Right atrium auricular region (tissue), 2 donors: ENCODE results near the gene ADCK2. TPM values are rescaled to one million over a fixed set of nuclear protein-coding genes. Genes with fewer than 3 reads are reported as not detected.
"Not testable (repeated sequence)": the region's sequence is repeated elsewhere in the genome, so short reads cannot be mapped to it uniquely, and the experiment has no call there.

ENCODE experiments used
- DNase-seq: peaks from one replicate; pipeline ENCODE4 v3.0.0-alpha.2; 2019; ENCODE audit warnings: low spot score
- H3K27ac ChIP-seq, 2 donors: fragments of 200-600 bp; sonication (generic); 1 replicate in 1 of 2; 2 replicates in 1 of 2; pipeline ENCODE4 v1.5.1; 2016 to 2019
- H3K27me3 ChIP-seq, 2 donors: fragments of 200-600 bp; sonication (generic); one replicate each; pipeline versions ENCODE4 v1.5.1 to v1.6.0; 2017 to 2019
- H3K36me3 ChIP-seq: fragments of 200-600 bp; sonication (generic); one replicate; pipeline ENCODE4 v1.5.1; 2016
- H3K4me1 ChIP-seq, 2 donors: fragments of 200-600 bp; sonication (generic); one replicate each; pipeline versions ENCODE4 v1.5.1 to v1.6.0; 2017 to 2019
- H3K4me3 ChIP-seq, 2 donors: fragments of 200-600 bp; sonication (generic); 1 replicate in 1 of 2; 2 replicates in 1 of 2; pipeline ENCODE4 v1.5.1; 2017 to 2019; ENCODE audit warnings: mild to moderate bottlenecking in 1 of 2, moderate library complexity in 1 of 2
- H3K9me3 ChIP-seq, 2 donors: fragments of 200-600 bp; sonication (generic); one replicate each; pipeline ENCODE4 v1.5.1; 2019
- CTCF ChIP-seq, 2 donors: fragments of 200-600 bp; sonication (generic); IDR thresholded peaks; one replicate each; pipeline ENCODE4 v1.5.1; 2019; ENCODE audit warnings: antibody characterized with exemption in 2 of 2
- total RNA-seq, 2 donors: library from RNA; depleted of rRNA; stranded (reverse); fragments of >200 nt; gene quantifications; one replicate each; pipeline ENCODE4 v1.1.0, GENCODE V29; 2016

The ADCK2 gene
- total RNA-seq, 2 donors from 2014 or later, result 16.6 to 21.8 TPM

GRCh38 chr7:140697447-140698143, 24.9 kb downstream of the ADCK2 start:
- H3K9me3 ChIP-seq, result no peaks in the 10 kb centered on the region
- DNase-seq, result no peak
- peaks cover 0 to 28% of the 10 kb centered on the region in 2 donors for H3K4me1 ChIP-seq
- no peak for TF ChIP-seq CTCF (IDR thresholded peaks at IDR 0.05)
- peak overlapping the region; percentile 83 to 96 for H3K27ac ChIP-seq
- no peaks in the 10 kb centered on the region for H3K27me3 ChIP-seq
- peak overlapping the region; percentile 66 to 83 for H3K4me3 ChIP-seq
- H3K36me3 ChIP-seq, result no peaks in the 10 kb centered on the region

GRCh38 chr7:140698477-140698876, 25.7 kb downstream of the ADCK2 start:
- no peak for TF ChIP-seq CTCF (IDR thresholded peaks at IDR 0.05)
- no peak overlapping the region for H3K27ac ChIP-seq
- no peak overlapping the region for H3K4me3 ChIP-seq
- no peaks in the 10 kb centered on the region for H3K36me3 ChIP-seq
- H3K4me1 ChIP-seq, result peaks cover 0 to 30% of the 10 kb centered on the region in 2 donors
- no peaks in the 10 kb centered on the region for H3K9me3 ChIP-seq
- H3K27me3 ChIP-seq, result no peaks in the 10 kb centered on the region
- DNase-seq, result no peak

- Histone ChIP-seq H3K27me3 (no peaks in the 10 kb centered on the region), H3K9me3 (no peaks in the 10 kb centered on the region), H3K4me1 (peaks cover 0 to 20% of the 10 kb centered on the region in 2 donors), H3K27ac (no peak overlapping the region), H3K4me3 (no peak overlapping the region), H3K36me3 (peaks cover 35% of the 10 kb centered on the region)
- DNase-seq, result no peak
- TF ChIP-seq CTCF (IDR thresholded peaks at IDR 0.05), result no peak
Measured at GRCh38 chr7:140702774-140703173, 30.0 kb downstream of the ADCK2 start.

GRCh38 chr7:140704205-140704604, 31.5 kb downstream of the ADCK2 start:
- peaks cover 35% of the 10 kb centered on the region for H3K36me3 ChIP-seq
- DNase-seq, result no peak
- TF ChIP-seq CTCF (IDR thresholded peaks at IDR 0.05), result no peak
- H3K27ac ChIP-seq, result no peak overlapping the region
- H3K27me3 ChIP-seq, result no peaks in the 10 kb centered on the region
- H3K4me3 ChIP-seq, result no peak overlapping the region
- peaks cover 0 to 5% of the 10 kb centered on the region in 2 donors for H3K4me1 ChIP-seq
- no peaks in the 10 kb centered on the region for H3K9me3 ChIP-seq

- Histone ChIP-seq H3K27ac (no peak overlapping the region), H3K9me3 (no peaks in the 10 kb centered on the region), H3K4me1 (peaks cover 0 to 3% of the 10 kb centered on the region in 2 donors), H3K4me3 (no peak overlapping the region), H3K36me3 (peaks cover 35% of the 10 kb centered on the region), H3K27me3 (no peaks in the 10 kb centered on the region)
- no peak for TF ChIP-seq CTCF (IDR thresholded peaks at IDR 0.05)
- DNase-seq, result no peak
Measured at GRCh38 chr7:140707132-140707531, 34.4 kb downstream of the ADCK2 start.

GRCh38 chr7:140708764-140709163, 36.0 kb downstream of the ADCK2 start:
- H3K27ac ChIP-seq, H3K4me1 ChIP-seq, H3K4me3 ChIP-seq, H3K9me3 ChIP-seq, H3K27me3 ChIP-seq, DNase-seq: not testable (repeated sequence)
- peaks cover 33% of the 10 kb centered on the region for H3K36me3 ChIP-seq

GRCh38 chr7:140712392-140712791, 39.6 kb downstream of the ADCK2 start:
- not testable (repeated sequence) for H3K4me1 ChIP-seq, H3K36me3 ChIP-seq, H3K27ac ChIP-seq, H3K27me3 ChIP-seq, H3K4me3 ChIP-seq, H3K9me3 ChIP-seq, DNase-seq
